Nephron progenitor cell (in vitro differentiated cells): ENCODE data around the gene MTRF1.

Source experiments
- DNase-seq: peaks from one replicate; pipeline ENCODE4 v3.0.0; 2021
- H3K27ac Mint-ChIP-seq: 2 replicates; pipeline ENCODE4 v1.8.0; 2021; ENCODE audit warnings: mild to moderate bottlenecking, moderate library complexity, mixed read lengths
- H3K27me3 Mint-ChIP-seq: 2 replicates; pipeline ENCODE4 v1.8.0; 2021; ENCODE audit warnings: mild to moderate bottlenecking, low read depth, mixed read lengths; ENCODE audit not compliant: poor library complexity
- H3K36me3 Mint-ChIP-seq: 2 replicates; pipeline ENCODE4 v1.8.0; 2021; ENCODE audit warnings: low read depth, mixed read lengths
- H3K4me1 Mint-ChIP-seq: 2 replicates; pipeline ENCODE4 v1.8.0; 2021; ENCODE audit warnings: mixed read lengths
- H3K4me3 Mint-ChIP-seq: 2 replicates; pipeline ENCODE4 v1.8.0; 2021; ENCODE audit warnings: mild to moderate bottlenecking, moderate library complexity, mixed read lengths
- H3K9me3 Mint-ChIP-seq: 2 replicates; pipeline ENCODE4 v1.8.0; 2021; ENCODE audit warnings: mild to moderate bottlenecking, moderate library complexity, mixed read lengths
- TF ChIP-seq, protein P1 (sequence below): fragments of 200-600 bp; sonication (generic); IDR thresholded peaks from 2 replicates; pipeline ENCODE4 v1.5.0; 2021; ENCODE audit warnings: antibody characterized with exemption

The MTRF1 gene

DNA sequence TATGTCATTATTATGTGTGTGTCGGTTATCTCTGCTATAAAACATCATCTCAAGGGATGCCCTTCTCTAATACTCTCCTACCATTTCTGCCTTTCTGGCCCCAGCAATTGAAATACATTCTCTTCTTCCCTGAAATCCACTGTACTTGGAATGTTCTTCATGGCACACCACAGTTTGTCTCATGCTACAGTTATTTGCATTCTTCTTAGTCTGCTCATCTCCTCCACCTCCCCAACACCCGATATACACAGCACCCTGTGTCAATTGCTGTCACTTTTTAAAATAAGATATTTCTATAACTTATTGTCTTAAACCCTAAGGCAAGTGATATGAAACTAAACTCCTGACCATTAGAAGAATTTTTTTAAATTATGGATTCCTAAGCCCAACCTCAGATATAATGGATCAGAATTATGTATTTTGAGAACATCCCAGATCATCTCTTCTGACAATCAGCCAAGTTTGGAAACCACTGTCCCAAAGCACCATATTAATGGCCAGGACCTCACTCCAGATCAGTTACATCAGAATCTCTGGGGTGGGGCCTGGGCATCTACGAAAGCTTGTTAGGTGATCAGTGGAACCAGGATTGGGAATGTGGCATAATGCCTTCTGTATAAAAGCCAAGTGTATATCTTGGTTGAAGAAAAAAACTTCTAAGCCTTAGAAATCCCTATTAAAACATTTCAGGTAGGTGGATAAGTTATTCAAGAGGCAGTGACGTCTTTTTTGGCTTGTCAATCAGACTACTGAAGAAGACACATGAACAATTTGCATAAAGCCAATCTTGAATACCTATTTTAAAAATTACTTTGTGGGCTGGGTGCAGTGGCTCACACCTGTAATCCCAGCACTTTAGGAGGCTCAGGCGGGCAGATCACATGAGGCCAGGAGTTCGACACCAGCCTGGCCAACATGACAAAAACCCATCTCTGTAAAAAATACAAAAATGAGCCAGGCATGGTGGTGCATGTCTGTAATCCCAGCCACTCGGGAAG lies 39.0 kb downstream of the MTRF1 start:
- DNase-seq: no peak
- H3K36me3 Mint-ChIP-seq: peaks cover 26% of the 10 kb centered on the region
- TF ChIP-seq, protein P1, sequence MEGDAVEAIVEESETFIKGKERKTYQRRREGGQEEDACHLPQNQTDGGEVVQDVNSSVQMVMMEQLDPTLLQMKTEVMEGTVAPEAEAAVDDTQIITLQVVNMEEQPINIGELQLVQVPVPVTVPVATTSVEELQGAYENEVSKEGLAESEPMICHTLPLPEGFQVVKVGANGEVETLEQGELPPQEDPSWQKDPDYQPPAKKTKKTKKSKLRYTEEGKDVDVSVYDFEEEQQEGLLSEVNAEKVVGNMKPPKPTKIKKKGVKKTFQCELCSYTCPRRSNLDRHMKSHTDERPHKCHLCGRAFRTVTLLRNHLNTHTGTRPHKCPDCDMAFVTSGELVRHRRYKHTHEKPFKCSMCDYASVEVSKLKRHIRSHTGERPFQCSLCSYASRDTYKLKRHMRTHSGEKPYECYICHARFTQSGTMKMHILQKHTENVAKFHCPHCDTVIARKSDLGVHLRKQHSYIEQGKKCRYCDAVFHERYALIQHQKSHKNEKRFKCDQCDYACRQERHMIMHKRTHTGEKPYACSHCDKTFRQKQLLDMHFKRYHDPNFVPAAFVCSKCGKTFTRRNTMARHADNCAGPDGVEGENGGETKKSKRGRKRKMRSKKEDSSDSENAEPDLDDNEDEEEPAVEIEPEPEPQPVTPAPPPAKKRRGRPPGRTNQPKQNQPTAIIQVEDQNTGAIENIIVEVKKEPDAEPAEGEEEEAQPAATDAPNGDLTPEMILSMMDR: no peak
- H3K27ac Mint-ChIP-seq: no peak overlapping the region
- no peaks in the 10 kb centered on the region for H3K9me3 Mint-ChIP-seq
- H3K4me1 Mint-ChIP-seq: no peaks in the 10 kb centered on the region
- no peak overlapping the region for H3K4me3 Mint-ChIP-seq
- H3K27me3 Mint-ChIP-seq: no peaks in the 10 kb centered on the region

DNA sequence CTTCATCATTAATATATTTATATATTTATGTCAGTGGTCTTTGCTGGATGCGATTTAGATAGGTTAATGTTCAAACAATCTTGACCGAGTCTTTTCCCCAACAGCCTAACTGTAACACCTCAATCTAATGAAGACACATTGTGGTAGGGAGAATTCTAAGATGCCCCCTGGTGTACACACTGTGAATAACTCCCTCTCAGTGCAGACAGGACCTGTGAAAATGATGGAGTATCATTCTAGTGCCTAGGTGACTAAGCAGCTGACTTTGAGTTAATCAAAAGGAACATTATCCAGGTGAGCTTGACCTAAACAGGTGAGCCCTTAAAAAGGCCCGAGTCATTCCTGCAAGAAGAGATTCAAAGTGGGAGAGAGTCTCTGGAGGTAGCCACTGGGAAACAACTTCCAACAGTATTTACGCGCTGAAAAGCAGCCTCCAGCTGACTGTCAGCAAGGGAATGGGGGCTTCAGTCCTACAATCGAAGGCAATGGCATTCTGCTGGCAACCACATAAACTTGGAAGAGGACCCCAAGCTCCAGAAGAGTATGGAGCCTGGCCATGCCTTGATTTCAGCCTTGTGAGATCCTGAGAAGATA lies 41.0 kb downstream of the MTRF1 start:
- Mint-ChIP-seq H3K4me1 (no peaks in the 10 kb centered on the region), H3K9me3 (no peaks in the 10 kb centered on the region), H3K4me3 (no peak overlapping the region), H3K27me3 (no peaks in the 10 kb centered on the region), H3K36me3 (peaks cover 17% of the 10 kb centered on the region), H3K27ac (no peak overlapping the region)
- TF ChIP-seq, protein P1: peak; percentile 75
- peak; percentile 46 for DNase-seq

DNA sequence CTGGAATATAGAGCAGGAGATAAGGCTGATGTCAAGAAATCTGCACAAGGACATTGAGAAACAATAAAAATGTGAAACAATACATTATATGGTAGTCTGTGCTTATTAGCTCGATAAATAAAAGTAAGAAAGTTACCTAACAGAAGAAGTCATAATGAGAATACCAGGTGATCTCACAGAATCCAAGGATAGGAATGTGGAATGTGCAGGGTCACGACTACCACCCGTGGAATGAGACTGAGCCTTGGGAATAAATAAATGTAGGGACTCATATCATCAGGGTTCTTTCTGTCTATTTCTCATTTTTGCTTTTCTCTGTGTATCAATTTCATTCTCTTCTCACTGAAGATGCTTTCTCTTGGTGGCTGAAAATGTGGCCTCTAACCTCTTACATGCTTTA lies 43.0 kb downstream of the MTRF1 start:
- TF ChIP-seq, protein P1: no peak
- no peak for DNase-seq
- Mint-ChIP-seq H3K27ac (no peak overlapping the region), H3K27me3 (no peaks in the 10 kb centered on the region), H3K36me3 (peaks cover 10% of the 10 kb centered on the region), H3K9me3 (no peaks in the 10 kb centered on the region), H3K4me3 (no peak overlapping the region), H3K4me1 (no peaks in the 10 kb centered on the region)

DNA sequence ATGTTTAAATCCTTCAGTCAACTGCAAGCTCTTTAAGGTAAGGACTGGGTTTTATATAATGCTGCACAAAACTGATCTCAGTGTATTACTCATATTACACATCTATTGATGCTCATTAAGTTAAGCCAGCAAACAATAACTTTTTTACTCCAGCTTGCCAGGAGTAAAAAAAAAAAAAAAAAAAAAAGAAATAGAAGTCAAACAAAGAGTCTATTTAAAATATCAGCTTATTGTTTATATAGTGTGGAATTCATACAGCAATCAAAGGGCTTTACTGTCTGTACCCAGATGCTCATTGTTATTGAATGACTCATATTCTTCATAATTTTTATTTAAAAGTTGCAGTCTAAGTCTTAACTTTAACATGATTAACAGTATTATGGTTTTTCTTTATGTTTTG lies 47.2 kb downstream of the MTRF1 start:
- H3K36me3 Mint-ChIP-seq: peaks cover 32% of the 10 kb centered on the region
- no peak overlapping the region for H3K27ac Mint-ChIP-seq
- H3K9me3 Mint-ChIP-seq: peaks cover 19% of the 10 kb centered on the region
- H3K4me1 Mint-ChIP-seq: no peaks in the 10 kb centered on the region
- H3K27me3 Mint-ChIP-seq: peaks cover 4% of the 10 kb centered on the region
- H3K4me3 Mint-ChIP-seq: no peak overlapping the region
- DNase-seq: no peak
- TF ChIP-seq, protein P1: no peak

DNA sequence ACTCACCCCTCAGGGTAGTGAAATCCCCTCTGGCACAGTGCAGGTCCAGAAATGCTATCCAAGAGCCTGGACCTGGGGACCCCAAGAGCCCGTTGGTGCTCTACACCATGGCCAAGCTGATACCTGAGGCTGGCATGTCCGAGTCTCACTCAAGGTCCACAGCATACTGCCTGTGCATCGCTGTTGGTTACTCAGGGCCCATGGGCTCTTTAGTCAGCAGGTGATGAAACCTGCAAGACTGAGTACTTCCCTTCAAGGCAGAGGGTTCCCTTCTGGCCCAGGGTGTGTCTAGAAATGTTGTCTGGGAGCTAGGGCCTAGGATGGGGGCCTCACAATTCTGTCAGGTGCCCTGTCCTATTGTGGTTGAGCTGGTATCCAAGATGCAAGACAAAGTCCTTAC lies 49.5 kb downstream of the MTRF1 start:
- Mint-ChIP-seq H3K4me1 (no peaks in the 10 kb centered on the region), H3K27me3 (peaks cover 4% of the 10 kb centered on the region), H3K4me3 (no peak overlapping the region), H3K27ac (peak overlapping the region; percentile 23), H3K9me3 (peaks cover 41% of the 10 kb centered on the region), H3K36me3 (peaks cover 44% of the 10 kb centered on the region)
- TF ChIP-seq, protein P1: no peak
- no peak for DNase-seq
